PC-3 (cell line): ENCODE data around the gene ESYT2. TPM values are rescaled to one million over a fixed set of nuclear protein-coding genes. Genes with fewer than 3 reads are reported as not detected.

Source experiments
- ATAC-seq: fragments of 200-7000 bp; cut with Tn5 transposase; 2 replicates; pipeline ENCODE4 v1.9.1; 2020; ENCODE audit warnings: mild to moderate bottlenecking, moderate library complexity
- BruUV-seq: library from RNA; stranded (reverse); fragments of 400-500 nt; replicated peaks from 2 replicates; lab custom pipeline; 2021; lab: Mats Ljungman, UMichigan
- CTCF ChIA-PET: fragments of 300-600 bp; sonication (Branson Sonifier 250); formaldehyde crosslinking; loops from one replicate; lab custom pipeline; 2022; ENCODE audit warnings: antibody characterized with exemption; lab: Charles Lee
- POLR2A ChIA-PET: fragments of 300-600 bp; sonication (Branson Sonifier 250); formaldehyde crosslinking; loops from one replicate; lab custom pipeline; 2022; ENCODE audit warnings: antibody characterized with exemption; ENCODE audit not compliant: unreplicated experiment; lab: Charles Lee
- DNase-seq: peaks from one replicate; pipeline ENCODE4 v3.0.0-alpha.2; 2015
- H2AFZ ChIP-seq: fragments of 300-600 bp; sonication (generic); 2 replicates; pipeline ENCODE4 v1.6.0; 2016; ENCODE audit warnings: antibody characterized with exemption, low read length
- H3F3A ChIP-seq: fragments of 300-600 bp; sonication (generic); one replicate; pipeline ENCODE4 v1.6.0; 2017; ENCODE audit warnings: antibody characterized with exemption, low read length, control low read depth, mild to moderate bottlenecking; ENCODE audit not compliant: unreplicated experiment
- H3K27ac ChIP-seq: fragments of 300-600 bp; sonication (generic); 2 replicates; pipeline ENCODE4 v1.5.1; 2016; ENCODE audit warnings: mild to moderate bottlenecking, low read length
- H3K27me3 ChIP-seq: fragments of 300-600 bp; sonication (generic); 2 replicates; pipeline ENCODE4 v1.6.1; 2016; ENCODE audit warnings: low read length, mixed read lengths
- H3K36me3 ChIP-seq: fragments of 300-600 bp; sonication (generic); 2 replicates; pipeline ENCODE4 v1.6.1; 2016; ENCODE audit warnings: low read depth, mixed run types, low read length, mixed read lengths
- H3K4me1 ChIP-seq: fragments of 300-600 bp; sonication (generic); 2 replicates; pipeline ENCODE4 v1.5.1; 2016; ENCODE audit warnings: low read length; ENCODE audit not compliant: insufficient read depth
- H3K4me2 ChIP-seq: fragments of 300-600 bp; sonication (generic); 2 replicates; pipeline ENCODE4 v1.6.0; 2016; ENCODE audit warnings: low read length
- H3K4me3 ChIP-seq: fragments of 300-600 bp; sonication (generic); 2 replicates; pipeline ENCODE4 v1.5.1; 2016; ENCODE audit warnings: mild to moderate bottlenecking, low read length, mixed read lengths
- H3K79me2 ChIP-seq: fragments of 300-600 bp; sonication (generic); 2 replicates; pipeline ENCODE4 v1.6.1; 2017; ENCODE audit warnings: low read length, mixed read lengths
- H3K9ac ChIP-seq: fragments of 300-600 bp; sonication (generic); 2 replicates; pipeline ENCODE4 v1.6.0; 2016; ENCODE audit warnings: mild to moderate bottlenecking, low read length
- H3K9me2 ChIP-seq: fragments of 300-600 bp; sonication (generic); replicated peaks from 2 replicates; pipeline ENCODE4 v1.6.1; 2016; ENCODE audit warnings: mixed run types, low read length, mixed read lengths
- H3K9me3 ChIP-seq: fragments of 300-600 bp; sonication (generic); 2 replicates; pipeline ENCODE4 v1.6.1; 2016; ENCODE audit warnings: low read length, mixed read lengths
- H4K20me1 ChIP-seq: fragments of 300-600 bp; sonication (generic); 2 replicates; pipeline ENCODE4 v1.6.1; 2016; ENCODE audit warnings: low read length, mixed read lengths
- CTCF ChIP-seq: fragments of 300-600 bp; sonication (generic); conservative IDR thresholded peaks from 2 replicates; pipeline ENCODE4 v1.5.1; 2017; ENCODE audit warnings: antibody characterized with exemption, low read depth, mild to moderate bottlenecking, low read length
- EZH2 ChIP-seq: fragments of 300-600 bp; sonication (generic); IDR thresholded peaks from one replicate; pipeline ENCODE4 v1.6.1; 2017; ENCODE audit warnings: antibody characterized with exemption, mild to moderate bottlenecking, low read length; ENCODE audit not compliant: unreplicated experiment
- EZH2phosphoT487 ChIP-seq: fragments of 300-600 bp; sonication (generic); IDR thresholded peaks from 2 replicates; pipeline ENCODE4 v1.6.1; 2018; ENCODE audit warnings: mild to moderate bottlenecking, antibody characterized with exemption, low read length, borderline replicate concordance
- intact Hi-C: fragments of 100-400 bp; cut with micrococcal nuclease; formaldehyde crosslinking; loops from 2 replicates; pipeline ENCODE4 v1.9.0; 2023
- total RNA-seq: library from RNA; depleted of rRNA; stranded (reverse); fragments of >200 nt; gene quantifications from 2 replicates; pipeline ENCODE4 v1.2.3, GENCODE V29; 2014

ESYT2 gene
- total RNA-seq, 1 experiment from 2014 or later, result 76.1 TPM

DNA sequence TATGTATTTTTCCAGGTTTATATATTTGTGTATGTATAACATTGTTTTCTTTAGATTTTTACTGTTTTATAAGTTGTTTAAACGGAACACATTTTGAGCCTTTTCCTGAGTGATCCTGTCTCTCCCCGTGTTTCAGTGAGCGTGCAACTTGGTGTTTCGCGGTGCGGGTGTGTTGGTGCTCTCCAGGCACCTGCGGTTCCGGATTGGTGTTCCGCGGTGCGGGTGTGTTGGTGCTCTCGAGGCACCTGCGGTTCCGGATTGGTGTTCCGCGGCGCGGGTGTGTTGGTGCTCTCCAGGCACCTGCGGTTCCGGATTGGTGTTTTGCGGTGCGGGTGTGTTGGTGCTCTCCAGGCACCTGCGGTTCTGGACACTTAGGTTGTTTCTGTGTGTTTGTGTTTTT is 47.7 kb upstream of the ESYT2 start:
- Histone ChIP-seq H3F3A (no peaks in the 10 kb centered on the region), H3K4me1 (no peaks in the 10 kb centered on the region), H3K79me2 (no peaks in the 10 kb centered on the region), H3K9me3 (no peaks in the 10 kb centered on the region), H3K27ac (no peak overlapping the region), H3K9me2 (no peaks in the 10 kb centered on the region), H3K9ac (no peak overlapping the region), H3K36me3 (no peaks in the 10 kb centered on the region; the same call in 1 of the 2 replicates), H3K4me3 (no peak overlapping the region), H3K27me3 (no peaks in the 10 kb centered on the region), H2AFZ (no peak overlapping the region), H3K4me2 (no peak overlapping the region), H4K20me1 (no peaks in the 10 kb centered on the region)
- CTCF ChIA-PET, result no interaction called here
- POLR2A ChIA-PET, result no interaction called here
- ATAC-seq (no peak), DNase-seq (no peak)
- no TSS peak for BruUV-seq
- TF ChIP-seq EZH2phosphoT487 (no peak), CTCF (no peak), EZH2 (no peak)
- intact Hi-C loops, result no loop called here

DNA sequence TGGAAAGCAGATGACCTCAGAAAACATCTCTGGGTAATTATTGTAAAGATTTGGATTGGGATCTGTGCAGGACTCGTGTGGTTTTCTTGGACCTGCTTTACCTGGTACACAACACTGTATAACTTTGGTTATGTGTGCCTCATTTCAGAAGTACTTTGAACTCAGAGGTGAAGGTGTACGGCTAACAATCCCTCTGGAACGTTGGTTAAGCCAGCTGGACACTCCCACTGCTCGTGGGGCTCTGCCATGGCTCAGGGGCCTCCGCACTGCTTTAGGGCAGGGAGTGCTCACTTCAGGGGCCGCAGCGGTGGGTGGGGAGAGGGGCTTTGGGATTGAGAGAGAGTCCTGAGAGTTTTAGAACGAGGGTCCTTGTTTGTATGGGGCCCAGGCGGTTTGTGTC is 40.6 kb upstream of the ESYT2 start:
- no peaks in the 10 kb centered on the region for H3F3A ChIP-seq

More for the DNA sequence above, 40.6 kb upstream of the ESYT2 start:
- H4K20me1 ChIP-seq, result no peaks in the 10 kb centered on the region
- H3K9ac ChIP-seq, result no peak overlapping the region
- H3K4me2 ChIP-seq, result no peak overlapping the region
- ATAC-seq (no peak), DNase-seq (no peak)
- no TSS peak for BruUV-seq
- H3K4me3 ChIP-seq, result no peak overlapping the region
- ChIA-PET POLR2A (no interaction called here), CTCF (no interaction called here)
- H3K4me1 ChIP-seq, result peaks cover 4% of the 10 kb centered on the region
- no peaks in the 10 kb centered on the region for H3K27me3 ChIP-seq
- no peak overlapping the region for H3K27ac ChIP-seq
- H3K9me3 ChIP-seq, result no peaks in the 10 kb centered on the region
- no peaks in the 10 kb centered on the region for H3K9me2 ChIP-seq
- intact Hi-C loops, result no loop called here
- H3K36me3 ChIP-seq, result no peaks in the 10 kb centered on the region; the same call in 1 of the 2 replicates
- H3K79me2 ChIP-seq, result peaks cover 24% of the 10 kb centered on the region
- H2AFZ ChIP-seq, result no peak overlapping the region
- TF ChIP-seq EZH2phosphoT487 (no peak), CTCF (no peak), EZH2 (no peak)
